ENCODE results near the gene GRIN2C.
A peak's percentile ranks its signal among the peaks of the same experiment; 100 is the strongest.

Gene GRIN2C

DNA sequence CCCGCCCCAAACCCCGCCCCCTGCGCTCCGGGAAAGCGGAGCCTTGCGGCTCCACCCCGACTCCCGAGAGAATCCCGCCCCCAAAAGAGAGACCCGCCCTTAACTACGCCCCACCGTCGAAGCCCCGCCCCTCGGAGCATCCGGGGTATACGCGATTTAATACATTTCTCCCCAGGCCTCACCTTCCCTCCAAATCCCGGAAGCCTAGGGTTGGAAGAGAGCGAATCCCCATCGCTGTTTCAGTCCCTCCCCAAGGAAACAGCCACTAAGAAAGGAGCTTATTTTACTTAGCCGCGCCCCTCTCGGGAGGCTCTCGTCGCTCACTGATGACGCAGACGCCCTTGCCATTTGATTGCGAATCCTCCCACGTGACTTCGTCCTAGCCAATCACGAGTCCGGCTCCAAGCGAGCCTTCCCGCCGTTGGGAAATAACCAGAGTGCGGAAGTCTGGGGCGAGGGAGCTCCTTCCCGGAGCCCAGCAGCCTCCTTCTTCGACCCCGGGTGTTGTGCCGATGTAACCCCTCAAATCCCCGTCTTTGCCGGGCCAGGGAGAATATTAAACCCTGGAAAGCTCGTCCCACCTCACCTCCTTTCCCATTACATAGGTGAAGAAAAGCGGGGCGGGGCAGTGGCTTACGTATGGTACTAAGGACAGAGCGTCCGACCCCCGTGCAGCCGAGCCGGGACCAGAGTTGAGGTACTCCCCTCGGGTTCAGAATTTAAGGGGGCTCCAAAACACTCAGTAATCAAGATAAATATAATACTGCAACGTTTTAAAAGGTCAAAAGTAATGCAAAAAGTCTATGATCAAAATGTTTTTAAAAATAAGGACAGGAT lies 13.6 kb upstream of the GRIN2C start:
- Histone ChIP-seq H3K9ac (ENCODE audit: low read depth, low read length) (peak overlapping the region; percentile 95), H3K9me3 (ENCODE audit: insufficient read depth, low read length, severe bottlenecking) (no peaks in the 10 kb centered on the region), H3K36me3 (ENCODE audit: insufficient read depth, low read length) (no peaks in the 10 kb centered on the region), H2AFZ (ENCODE audit: low read depth, low read length) (peak overlapping the region; percentile 81), H3K27me3 (ENCODE audit: insufficient read depth, low read length, poor library complexity) (peaks cover under 1% of the 10 kb centered on the region), H3K4me3 (ENCODE audit: low read depth in 1 of 2, low read length in 2 of 2) (peak overlapping the region; percentile 92 to 98; a peak in 3 of 4 replicates), H3K79me2 (ENCODE audit: insufficient read depth, low read length) (peaks cover 17% of the 10 kb centered on the region), H3K27ac (ENCODE audit: low read length) (peak overlapping the region; percentile 89), H3K4me1 (ENCODE audit: insufficient read depth, low read length) (peaks cover 26% of the 10 kb centered on the region), H3K4me2 (ENCODE audit: insufficient read depth, low read length) (peak overlapping the region; percentile 100), H4K20me1 (ENCODE audit: insufficient read depth, low read length) (no peaks in the 10 kb centered on the region)
- TF ChIP-seq CTCF (IDR thresholded peaks at IDR 0.05; ENCODE audit: borderline replicate concordance, extremely low read depth, low read length, poor library complexity, severe bottlenecking) (no peak), EZH2 (IDR thresholded peaks at IDR 0.05; ENCODE audit: borderline replicate concordance, low read depth, low read length, severe bottlenecking) (no peak)
- peak; percentile 94 for ATAC-seq (ENCODE audit: insufficient read depth, low read depth)
- DNase-seq = peak; percentile 100

DNA sequence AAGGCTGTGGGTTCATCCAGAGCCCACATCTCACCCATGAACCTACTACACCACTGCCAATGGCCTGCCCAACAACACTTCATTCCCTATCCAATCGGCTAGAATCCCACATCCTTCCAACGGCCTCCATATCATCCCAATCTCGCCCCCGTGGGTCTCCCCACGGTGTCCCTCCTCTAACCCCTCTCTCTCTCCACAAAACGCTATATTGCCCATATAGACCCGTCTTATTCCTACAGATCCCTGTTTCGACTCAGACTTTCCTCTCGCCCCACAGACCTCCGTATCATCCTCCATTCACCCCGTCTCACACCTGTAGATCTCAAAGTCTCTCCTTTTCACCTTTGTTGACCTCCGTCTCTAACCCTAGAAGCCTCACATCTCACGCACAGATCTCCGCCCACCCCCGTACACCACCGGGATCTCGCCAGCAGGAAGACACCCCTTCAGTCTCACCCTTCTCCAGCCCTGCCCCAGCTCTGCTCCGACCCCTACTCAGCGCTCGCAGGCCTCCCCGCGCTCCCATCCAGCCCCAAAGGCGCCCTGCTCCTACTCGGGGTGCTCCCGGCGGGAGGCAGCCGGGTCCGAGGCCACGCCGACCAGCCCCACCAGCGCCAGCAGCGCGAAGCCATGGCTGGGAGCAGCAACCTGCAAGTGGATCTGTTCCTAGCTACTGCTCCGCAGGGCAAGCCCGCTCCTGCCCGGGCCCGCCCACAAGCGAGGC lies 12.8 kb upstream of the GRIN2C start, which contains the start of gene FDXR:
Gene FDXR, minus strand, starts transcription at position 682 of the 724 bp plus-strand sequence. Its CDS starts 50 bp downstream, at position 632.
- peak within 1 kb of the TSS; percentile 100 for H3K4me2 ChIP-seq (ENCODE audit: insufficient read depth, low read length)
- H3K36me3 ChIP-seq (ENCODE audit: insufficient read depth, low read length) = no peaks in the 10 kb centered on the region
- ATAC-seq (ENCODE audit: insufficient read depth, low read depth) (peak; percentile 76), DNase-seq (no peak)
- H3K9ac ChIP-seq (ENCODE audit: low read depth, low read length) = peak within 1 kb of the TSS; percentile 95
- peaks cover 26% of the 10 kb centered on the region for H3K4me1 ChIP-seq (ENCODE audit: insufficient read depth, low read length)
- H3K79me2 ChIP-seq (ENCODE audit: insufficient read depth, low read length) = peaks cover 17% of the 10 kb centered on the region
- H3K9me3 ChIP-seq (ENCODE audit: insufficient read depth, low read length, severe bottlenecking) = no peaks in the 10 kb centered on the region
- H4K20me1 ChIP-seq (ENCODE audit: insufficient read depth, low read length) = no peaks in the 10 kb centered on the region
- peak within 1 kb of the TSS; percentile 99 for H2AFZ ChIP-seq (ENCODE audit: low read depth, low read length)
- peak within 1 kb of the TSS; percentile 94 for H3K27ac ChIP-seq (ENCODE audit: low read length)
- peak within 1 kb of the TSS; percentile 92 to 98 for H3K4me3 ChIP-seq (ENCODE audit: low read depth in 1 of 2, low read length in 2 of 2)
- no peak for TF ChIP-seq EZH2 (IDR thresholded peaks at IDR 0.05; ENCODE audit: borderline replicate concordance, low read depth, low read length, severe bottlenecking)
- TF ChIP-seq CTCF (IDR thresholded peaks at IDR 0.05; ENCODE audit: borderline replicate concordance, extremely low read depth, low read length, poor library complexity, severe bottlenecking) = no peak
- no peaks in the 10 kb centered on the region for H3K27me3 ChIP-seq (ENCODE audit: insufficient read depth, low read length, poor library complexity)

DNA sequence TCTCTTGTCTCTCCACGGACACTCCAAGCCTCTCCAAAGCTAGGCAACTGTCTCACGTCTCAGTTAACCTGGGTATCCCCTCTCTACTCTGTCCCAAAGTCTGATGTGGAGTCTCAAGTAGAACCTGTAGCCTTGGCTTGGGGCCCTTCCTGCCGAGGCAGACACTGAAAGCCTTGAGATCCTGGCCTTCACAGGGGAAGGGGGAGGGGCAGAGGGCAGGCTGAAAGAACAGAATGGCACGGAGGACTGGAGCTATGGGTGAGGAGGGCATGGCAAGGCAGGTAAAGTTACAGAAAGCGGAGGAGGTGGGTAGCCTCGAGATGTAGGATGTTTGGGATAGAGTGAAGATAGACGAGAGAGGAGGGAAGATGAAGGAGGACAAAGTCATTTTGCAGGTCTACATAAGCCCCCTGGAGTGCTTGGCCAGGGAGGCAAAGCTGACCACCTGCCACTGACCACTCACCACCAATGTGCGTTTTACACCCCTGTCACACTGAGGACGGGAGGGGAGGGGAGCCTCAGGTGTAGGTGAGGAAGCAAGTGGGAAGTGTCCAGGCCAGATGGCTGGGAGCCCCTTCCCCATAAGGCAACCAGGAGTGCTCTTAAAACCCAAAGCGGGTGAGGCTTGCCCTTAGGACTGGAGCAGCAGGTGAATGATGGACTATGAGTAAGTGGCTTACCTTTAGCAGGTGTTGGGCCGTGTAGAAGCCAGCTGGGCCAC lies 11.8 kb upstream of the GRIN2C start:
- H3K79me2 ChIP-seq (ENCODE audit: insufficient read depth, low read length) = peaks cover 17% of the 10 kb centered on the region
- no peaks in the 10 kb centered on the region for H4K20me1 ChIP-seq (ENCODE audit: insufficient read depth, low read length)
- H2AFZ ChIP-seq (ENCODE audit: low read depth, low read length) = no peak overlapping the region
- H3K36me3 ChIP-seq (ENCODE audit: insufficient read depth, low read length) = no peaks in the 10 kb centered on the region
- peaks cover 26% of the 10 kb centered on the region for H3K4me1 ChIP-seq (ENCODE audit: insufficient read depth, low read length)
- H3K27me3 ChIP-seq (ENCODE audit: insufficient read depth, low read length, poor library complexity) = no peaks in the 10 kb centered on the region
- no peak for ATAC-seq (ENCODE audit: insufficient read depth, low read depth)
- no peak for DNase-seq
- H3K4me3 ChIP-seq (ENCODE audit: low read depth in 1 of 2, low read length in 2 of 2) = peak overlapping the region; percentile 92 to 98; a peak in 3 of 4 replicates
- H3K9me3 ChIP-seq (ENCODE audit: insufficient read depth, low read length, severe bottlenecking) = no peaks in the 10 kb centered on the region
- H3K4me2 ChIP-seq (ENCODE audit: insufficient read depth, low read length) = peak overlapping the region; percentile 100
- no peak for TF ChIP-seq CTCF (IDR thresholded peaks at IDR 0.05; ENCODE audit: borderline replicate concordance, extremely low read depth, low read length, poor library complexity, severe bottlenecking)
- no peak for TF ChIP-seq EZH2 (IDR thresholded peaks at IDR 0.05; ENCODE audit: borderline replicate concordance, low read depth, low read length, severe bottlenecking)
- H3K27ac ChIP-seq (ENCODE audit: low read length) = peak overlapping the region; percentile 94; the same call in 1 of the 2 replicates
- H3K9ac ChIP-seq (ENCODE audit: low read depth, low read length) = peak overlapping the region; percentile 95

Measured in DND-41 (cell line).